H9 (cell line): ENCODE measurements around the gene STN1. TPM values are rescaled to one million over a fixed set of nuclear protein-coding genes. Genes with fewer than 3 reads are reported as not detected.

Experiments used
- DNase-seq: peaks from one replicate; pipeline ENCODE4 v3.0.0-alpha.2; 2017
- H2AFZ ChIP-seq: one replicate; pipeline ENCODE4 v1.6.1; 2013; ENCODE audit warnings: mild to moderate bottlenecking, low read length, control low read depth, moderate library complexity
- H2AK5ac ChIP-seq: 2 replicates; pipeline ENCODE4 v1.6.1; 2013; ENCODE audit warnings: low read length, control low read depth, mixed read lengths; ENCODE audit not compliant: insufficient read length
- H2BK120ac ChIP-seq: one replicate; pipeline ENCODE4 v1.6.1; 2013; ENCODE audit warnings: low read depth, mild to moderate bottlenecking, low read length, control low read depth, inconsistent platforms; ENCODE audit not compliant: poor library complexity, severe bottlenecking
- H2BK12ac ChIP-seq: 2 replicates; pipeline ENCODE4 v1.6.1; 2013; ENCODE audit warnings: low read length, control low read depth, mixed read lengths, low read depth; ENCODE audit not compliant: insufficient read length
- H2BK15ac ChIP-seq: 2 replicates; pipeline ENCODE4 v1.6.1; 2013; ENCODE audit warnings: low read depth, low read length, control low read depth
- H2BK20ac ChIP-seq: one replicate; pipeline ENCODE4 v1.6.1; 2013; ENCODE audit warnings: low read depth, mild to moderate bottlenecking, low read length, control low read depth, inconsistent platforms; ENCODE audit not compliant: poor library complexity, severe bottlenecking
- H2BK5ac ChIP-seq: 2 replicates; pipeline ENCODE4 v1.6.1; 2013; ENCODE audit warnings: low read length, control low read depth, mixed read lengths; ENCODE audit not compliant: insufficient read length
- H3K14ac ChIP-seq: 2 replicates; pipeline ENCODE4 v1.6.1; 2013; ENCODE audit warnings: low read length, control low read depth; ENCODE audit not compliant: insufficient read depth
- H3K18ac ChIP-seq: 2 replicates; pipeline ENCODE4 v1.6.1; 2013; ENCODE audit warnings: low read depth, mild to moderate bottlenecking, mixed read lengths, low read length, control low read depth; ENCODE audit not compliant: insufficient read length
- H3K23ac ChIP-seq: 2 replicates; pipeline ENCODE4 v1.6.1; 2013; ENCODE audit warnings: low read length, control low read depth, mixed read lengths, low read depth; ENCODE audit not compliant: insufficient read length
- H3K23me2 ChIP-seq: 2 replicates; pipeline ENCODE4 v1.6.1; 2013; ENCODE audit warnings: low read depth, mild to moderate bottlenecking, mixed read lengths, low read length, control low read depth; ENCODE audit not compliant: insufficient read length, poor library complexity, severe bottlenecking
- H3K27ac ChIP-seq: 2 replicates; pipeline ENCODE4 v1.5.1; 2013; ENCODE audit warnings: low read length, control low read depth, mixed read lengths, low read depth; ENCODE audit not compliant: insufficient read length
- H3K27me3 ChIP-seq: 2 replicates; pipeline ENCODE4 v1.6.1; 2013; ENCODE audit warnings: low read length, control low read depth, inconsistent platforms; ENCODE audit not compliant: insufficient read depth
- H3K4ac ChIP-seq: 2 replicates; pipeline ENCODE4 v1.6.1; 2013; ENCODE audit warnings: low read depth, mild to moderate bottlenecking, control low read depth, inconsistent platforms, low read length, moderate library complexity
- H3K4me1 ChIP-seq: 2 replicates; pipeline ENCODE4 v1.6.1; 2013; ENCODE audit warnings: low read length, control low read depth, inconsistent platforms; ENCODE audit not compliant: insufficient read depth
- H3K4me2 ChIP-seq: 2 replicates; pipeline ENCODE4 v1.6.1; 2013; ENCODE audit warnings: low read length, control low read depth, mixed read lengths; ENCODE audit not compliant: insufficient read length, insufficient read depth
- H3K56ac ChIP-seq: 2 replicates; pipeline ENCODE4 v1.6.1; 2013; ENCODE audit warnings: low read depth, mild to moderate bottlenecking, mixed read lengths, low read length, control low read depth; ENCODE audit not compliant: insufficient read length
- H3K79me1 ChIP-seq: 2 replicates; pipeline ENCODE4 v1.6.1; 2013; ENCODE audit warnings: low read depth, mild to moderate bottlenecking, moderate library complexity, low read length, control low read depth, inconsistent platforms; ENCODE audit not compliant: insufficient read depth, poor library complexity, severe bottlenecking
- H3K79me2 ChIP-seq: 2 replicates; pipeline ENCODE4 v1.6.1; 2013; ENCODE audit warnings: low read length, control low read depth, inconsistent platforms; ENCODE audit not compliant: insufficient read depth
- H3K9ac ChIP-seq: 2 replicates; pipeline ENCODE4 v1.6.1; 2013; ENCODE audit warnings: low read length, control low read depth, mixed read lengths; ENCODE audit not compliant: insufficient read length; ENCODE audit errors: extremely low read depth
- H3K9me3 ChIP-seq: one replicate; pipeline ENCODE4 v1.6.1; 2013; ENCODE audit warnings: low read depth, low read length, inconsistent platforms; ENCODE audit not compliant: control insufficient read depth
- H3T11ph ChIP-seq: one replicate; pipeline ENCODE4 v1.6.1; 2013; ENCODE audit warnings: mild to moderate bottlenecking, low read length, control low read depth, inconsistent platforms
- H4K20me1 ChIP-seq: one replicate; pipeline ENCODE4 v1.6.1; 2013; ENCODE audit not compliant: control insufficient read depth, insufficient read length, insufficient read depth
- H4K5ac ChIP-seq: 2 replicates; pipeline ENCODE4 v1.6.1; 2013; ENCODE audit warnings: low read depth, mild to moderate bottlenecking, mixed read lengths, low read length, control low read depth; ENCODE audit not compliant: insufficient read length
- H4K8ac ChIP-seq: replicated peaks from 2 replicates; pipeline ENCODE4 v1.6.1; 2013; ENCODE audit warnings: low read length, control low read depth, mixed read lengths, low read depth; ENCODE audit not compliant: insufficient read length
- H4K91ac ChIP-seq: 2 replicates; pipeline ENCODE4 v1.6.1; 2013; ENCODE audit warnings: low read depth, mild to moderate bottlenecking, moderate library complexity, mixed read lengths, low read length, control low read depth; ENCODE audit not compliant: insufficient read length
- H3K27ac Mint-ChIP-seq, 3 experiments: 2 replicates in 2 of 3; 3 replicates in 1 of 3; pipeline ENCODE4 v1.8.0; 2020 to 2021; ENCODE audit warnings: mixed read lengths in 3 of 3, mild to moderate bottlenecking in 1 of 3, moderate library complexity in 1 of 3
- H3K27me3 Mint-ChIP-seq: 2 replicates; pipeline ENCODE4 v1.8.0; 2021; ENCODE audit warnings: low read depth, mild to moderate bottlenecking, moderate library complexity, mixed read lengths
- H3K36me3 Mint-ChIP-seq, 3 experiments: 2 replicates in 2 of 3; 3 replicates in 1 of 3; pipeline ENCODE4 v1.8.0; 2020 to 2021; ENCODE audit warnings: low read depth in 3 of 3, mixed read lengths in 3 of 3; ENCODE audit not compliant: insufficient read depth in 1 of 3
- H3K4me1 Mint-ChIP-seq, 2 experiments: 2 replicates each; pipeline ENCODE4 v1.8.0; 2020; ENCODE audit warnings: mixed read lengths in 2 of 2
- H3K4me3 Mint-ChIP-seq, 2 experiments: 2 replicates in 1 of 2; 3 replicates in 1 of 2; pipeline ENCODE4 v1.8.0; 2020 to 2021; ENCODE audit warnings: mild to moderate bottlenecking in 2 of 2, mixed read lengths in 2 of 2, moderate library complexity in 1 of 2
- H3K9me3 Mint-ChIP-seq, 2 experiments: 2 replicates in 1 of 2; 3 replicates in 1 of 2; pipeline ENCODE4 v1.8.0; 2020; ENCODE audit warnings: mild to moderate bottlenecking in 2 of 2, mixed read lengths in 2 of 2, moderate library complexity in 1 of 2
- CTCF ChIP-seq: fragments of 200-600 bp; sonication (generic); conservative IDR thresholded peaks from 3 replicates; pipeline ENCODE4 v1.8.0; 2021; ENCODE audit warnings: antibody characterized with exemption, mild to moderate bottlenecking
- WGBS: extraction: QIAGEN DNeasy Blood & Tissue Kit; methylation state at CpG from one replicate; pipeline ENCODE4 v1.1.7; 2013; ENCODE audit warnings: missing lambda C conversion rate, low lambda C conversion rate, mixed read lengths; ENCODE audit not compliant: insufficient read length; ENCODE audit errors: extremely low coverage; 5-methylcytosine and 5-hydroxymethylcytosine counted together
- total RNA-seq: library from RNA; stranded (reverse); gene quantifications from 2 replicates; pipeline ENCODE4 v1.2.1, GENCODE V29; 2021

Gene STN1
- total RNA-seq, 1 experiment from 2014 or later = 11.3 TPM

DNA sequence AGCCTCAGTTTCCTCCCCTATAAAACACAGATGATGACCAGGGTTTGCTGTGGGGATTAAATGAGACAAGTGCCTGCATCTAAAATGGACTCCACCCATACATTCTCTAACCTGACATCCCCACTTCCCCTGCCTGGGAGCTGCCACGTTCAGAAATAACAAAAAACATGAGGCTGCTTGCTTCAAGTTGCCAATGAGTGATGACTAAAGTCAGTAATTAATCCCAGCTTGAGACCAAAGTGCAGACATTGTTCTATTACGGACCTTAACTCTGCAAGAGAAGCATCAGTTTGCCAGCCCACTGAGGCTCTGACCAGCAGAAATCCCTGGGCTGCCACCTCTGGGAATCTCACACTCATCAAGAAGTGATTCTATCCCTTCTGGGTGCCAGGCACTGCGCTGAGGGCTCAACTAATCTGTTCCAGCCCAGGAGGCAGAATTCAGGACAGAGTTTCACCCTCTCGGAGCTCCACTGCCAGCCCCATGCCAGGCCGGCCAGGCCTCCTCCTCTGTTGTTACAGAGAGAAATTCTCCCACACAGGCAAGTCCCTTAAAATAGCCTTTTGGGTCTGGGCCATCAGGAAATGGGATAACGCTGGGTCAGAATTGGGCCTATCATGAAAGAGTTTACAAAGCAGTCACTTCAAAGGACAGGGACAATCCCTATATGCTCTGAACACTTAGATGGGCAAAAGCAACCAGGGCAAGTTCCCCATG lies 74.0 kb downstream of the STN1 start:
- Mint-ChIP-seq H3K4me1 (peaks cover 42 to 43% of the 10 kb centered on the region in 2 experiments), H3K4me3 (no peak overlapping the region)

More for the DNA sequence above, 74.0 kb downstream of the STN1 start:
- Histone ChIP-seq H3K23ac (no peak overlapping the region), H3K56ac (no peak overlapping the region), H3T11ph (no peak overlapping the region), H2AFZ (no peak overlapping the region), H4K5ac (no peak overlapping the region), H2AK5ac (no peak overlapping the region), H3K4ac (no peak overlapping the region), H3K4me1 (peaks cover 13% of the 10 kb centered on the region; the same call in 1 of the 2 replicates), H4K91ac (no peak overlapping the region), H2BK20ac (no peak overlapping the region), H3K4me2 (no peak overlapping the region), H3K9ac (no peak overlapping the region), H3K18ac (no peak overlapping the region), H3K23me2 (no peaks in the 10 kb centered on the region), H2BK12ac (no peak overlapping the region), H3K27me3 (no peaks in the 10 kb centered on the region), H3K14ac (no peak overlapping the region), H4K20me1 (no peaks in the 10 kb centered on the region), H3K27ac (no peak overlapping the region), H3K9me3 (no peaks in the 10 kb centered on the region), H2BK15ac (no peak overlapping the region), H3K79me2 (no peaks in the 10 kb centered on the region), H2BK120ac (no peak overlapping the region), H4K8ac (no peak overlapping the region), H3K79me1 (no peaks in the 10 kb centered on the region), H2BK5ac (no peak overlapping the region)
- Mint-ChIP-seq H3K36me3 (no peaks in the 10 kb centered on the region), H3K27me3 (peaks cover 5% of the 10 kb centered on the region), H3K27ac (no peak overlapping the region), H3K9me3 (no peaks in the 10 kb centered on the region)
- no peak for DNase-seq
- WGBS = no CpG with 5 or more reads among the region's 6 CpGs
- no peak for TF ChIP-seq CTCF
